Inflammatory macrophage (primary cell): ENCODE measurements around the gene MYL7.
A peak's percentile ranks its signal among the peaks of the same experiment; 100 is the strongest.
"Not testable (repeated sequence)": the region's sequence is repeated elsewhere in the genome, so short reads cannot be mapped to it uniquely, and the experiment has no call there.

ENCODE experiments used
- DNase-seq, 2 donors: peaks; one replicate each; pipeline ENCODE4 v3.0.0-alpha.2; 2020 to 2022

MYL7 gene

DNA sequence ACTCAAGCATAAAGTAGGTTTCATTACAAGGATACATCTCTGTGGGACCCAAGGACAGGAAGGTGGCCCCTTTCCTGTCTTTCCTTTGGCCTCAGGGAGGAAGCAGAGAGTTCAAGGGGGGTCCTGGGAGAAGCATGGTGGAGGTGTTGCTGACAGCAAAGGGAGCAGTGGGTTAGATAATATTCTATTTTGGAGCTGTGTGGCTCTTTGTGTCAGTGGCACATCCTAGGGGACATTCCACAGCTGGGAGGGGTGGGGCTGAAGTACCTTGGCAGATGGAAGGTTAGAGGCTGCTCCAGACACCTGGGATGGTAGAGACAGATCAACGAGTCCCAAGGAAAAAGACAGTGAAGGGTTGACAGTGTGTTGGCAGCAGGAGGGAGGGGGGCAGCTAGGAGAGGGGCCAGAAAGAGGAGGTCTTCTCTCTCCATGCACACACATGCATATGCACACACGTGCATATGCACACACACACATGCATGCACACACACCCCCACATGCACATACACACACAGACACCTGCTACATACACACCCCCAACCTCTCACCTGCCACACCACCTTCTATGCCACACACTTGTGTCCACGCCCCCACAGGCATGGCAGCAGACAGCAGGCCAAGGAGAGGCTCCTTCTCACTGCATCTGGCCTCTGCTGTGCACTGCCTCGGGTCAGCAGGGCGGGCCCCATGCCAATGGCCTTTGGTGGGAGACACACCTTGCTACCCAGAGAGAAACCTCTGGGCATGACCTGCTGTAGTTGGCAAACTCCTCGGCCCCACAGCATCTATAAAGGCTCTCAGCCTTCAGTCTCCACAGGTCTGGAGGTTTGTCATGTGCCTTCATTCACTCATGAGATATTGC, 12.2 kb downstream of the MYL7 start:
- DNase-seq, result no peak

DNA sequence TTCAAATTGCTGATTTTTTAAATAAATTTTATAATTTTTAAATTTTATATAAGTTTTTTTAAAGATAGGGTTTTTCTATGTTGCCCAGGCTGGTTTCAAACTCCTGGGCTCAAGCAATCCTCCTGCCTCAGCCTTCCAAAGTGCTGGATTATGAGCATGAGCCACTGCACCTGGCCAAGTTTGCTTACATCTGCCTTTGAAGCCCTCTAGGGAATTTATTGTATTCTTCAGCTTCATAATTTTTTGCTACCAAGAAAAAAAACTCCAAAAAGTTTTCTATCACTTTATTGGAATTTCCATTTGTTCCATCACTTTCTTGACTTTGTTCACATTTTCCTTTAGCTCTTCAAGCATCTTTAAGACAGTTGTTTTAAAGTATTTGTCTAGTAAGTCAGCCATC, 14.0 kb downstream of the MYL7 start:
- no peak for DNase-seq

DNA sequence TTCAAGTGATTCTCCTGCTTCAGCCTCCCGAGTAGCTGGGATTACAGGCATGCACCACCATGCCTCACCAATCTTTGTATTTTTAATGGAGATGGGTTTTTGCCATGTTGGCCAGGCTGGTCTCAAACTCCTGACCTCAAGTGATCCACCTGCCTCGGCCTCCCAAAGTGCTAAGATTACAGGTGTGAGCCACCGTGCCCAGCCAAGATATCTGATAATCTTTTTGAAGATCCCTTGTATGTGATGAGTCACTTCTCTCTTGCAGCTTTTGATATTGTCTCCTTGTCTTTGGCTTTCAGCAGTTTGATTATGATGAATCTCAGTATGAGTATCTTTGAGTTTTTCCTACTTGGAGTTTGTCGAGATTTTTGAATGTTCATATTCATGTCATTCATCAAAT, 14.6 kb downstream of the MYL7 start:
- DNase-seq, result not testable (repeated sequence)

DNA sequence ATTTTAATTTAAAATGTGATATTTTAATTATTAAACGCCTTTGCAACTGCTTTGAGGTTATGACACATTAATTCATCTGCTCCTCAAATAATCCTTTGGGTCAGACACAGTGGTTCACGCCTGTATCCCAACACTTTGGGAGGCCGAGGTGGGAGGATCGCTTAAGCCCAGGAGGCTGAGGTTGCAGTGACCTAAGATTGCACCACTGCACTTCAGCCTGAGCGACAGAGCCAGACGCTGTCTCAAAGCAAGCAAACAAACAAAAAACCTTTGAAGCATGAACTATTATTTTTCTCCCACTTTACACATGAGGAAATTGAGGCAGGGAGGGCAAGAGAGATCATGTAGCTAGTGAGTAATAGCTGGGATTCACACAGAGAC, 16.3 kb downstream of the MYL7 start:
- DNase-seq, result no peak

DNA sequence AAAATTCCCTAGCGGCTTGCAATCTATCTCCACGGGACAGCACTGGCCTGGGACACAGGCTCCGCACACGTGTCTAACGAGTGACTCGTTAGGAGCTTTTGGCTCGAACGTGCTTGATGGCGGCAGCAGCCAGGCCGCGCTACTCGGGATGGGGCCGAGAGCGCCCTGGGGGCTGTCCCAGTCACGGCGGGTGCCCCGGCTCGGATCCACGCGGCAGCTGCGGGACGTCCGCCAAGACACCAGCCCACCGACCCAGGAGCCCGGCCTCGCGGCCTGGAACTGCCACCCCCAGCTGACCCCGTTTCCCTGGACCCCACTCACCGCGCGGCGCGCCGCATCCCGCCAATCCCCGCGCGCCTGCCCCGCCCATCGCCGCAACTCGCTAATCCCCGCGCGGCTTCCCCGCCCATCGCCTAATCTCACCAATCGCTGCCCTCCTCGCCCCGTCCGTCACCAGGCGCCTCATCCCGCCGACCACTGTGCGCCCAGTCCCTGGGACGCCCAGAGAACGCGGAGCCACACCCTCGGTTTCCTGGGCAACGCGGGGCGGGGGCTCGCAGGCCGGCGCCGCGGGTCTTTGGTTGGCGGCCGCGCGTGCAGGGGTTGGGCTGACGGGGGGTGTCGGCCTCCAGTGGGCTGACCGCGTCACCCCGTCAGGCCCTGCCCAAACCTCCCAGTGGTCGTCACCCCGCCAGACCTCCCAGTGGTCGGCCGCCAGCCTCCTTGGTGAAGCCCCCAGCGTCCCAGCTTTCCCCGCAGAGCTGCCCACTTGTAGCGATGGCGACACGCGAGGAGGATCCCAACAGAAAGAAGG, 17.7 kb downstream of the MYL7 start, which contains the start of gene POLD2:
Gene POLD2, minus strand, starts transcription at position 359 of the 814 bp plus-strand sequence. CDS start 1,495 bp downstream, outside the sequence.
- DNase-seq, result peak; percentile 94 to 95

DNA sequence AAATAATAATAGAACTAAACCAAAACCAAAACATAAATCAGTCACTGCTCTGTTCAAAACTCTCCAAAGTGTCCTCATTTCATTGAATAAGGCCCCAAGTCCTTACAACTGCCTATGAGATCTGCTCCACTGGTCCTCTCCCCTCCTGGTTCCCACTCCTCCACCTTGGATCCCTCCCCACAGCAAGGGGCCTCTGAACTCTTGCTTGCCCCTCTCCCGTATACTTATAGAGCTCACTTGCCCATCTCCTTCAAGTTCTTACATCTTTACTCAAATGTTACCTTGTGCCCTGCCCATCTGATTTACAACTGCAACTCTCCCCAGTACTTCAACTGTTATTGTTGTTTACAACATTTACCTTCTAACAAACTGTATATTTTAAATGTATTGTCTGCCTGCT, 18.6 kb downstream of the MYL7 start:
- DNase-seq, result no peak

DNA sequence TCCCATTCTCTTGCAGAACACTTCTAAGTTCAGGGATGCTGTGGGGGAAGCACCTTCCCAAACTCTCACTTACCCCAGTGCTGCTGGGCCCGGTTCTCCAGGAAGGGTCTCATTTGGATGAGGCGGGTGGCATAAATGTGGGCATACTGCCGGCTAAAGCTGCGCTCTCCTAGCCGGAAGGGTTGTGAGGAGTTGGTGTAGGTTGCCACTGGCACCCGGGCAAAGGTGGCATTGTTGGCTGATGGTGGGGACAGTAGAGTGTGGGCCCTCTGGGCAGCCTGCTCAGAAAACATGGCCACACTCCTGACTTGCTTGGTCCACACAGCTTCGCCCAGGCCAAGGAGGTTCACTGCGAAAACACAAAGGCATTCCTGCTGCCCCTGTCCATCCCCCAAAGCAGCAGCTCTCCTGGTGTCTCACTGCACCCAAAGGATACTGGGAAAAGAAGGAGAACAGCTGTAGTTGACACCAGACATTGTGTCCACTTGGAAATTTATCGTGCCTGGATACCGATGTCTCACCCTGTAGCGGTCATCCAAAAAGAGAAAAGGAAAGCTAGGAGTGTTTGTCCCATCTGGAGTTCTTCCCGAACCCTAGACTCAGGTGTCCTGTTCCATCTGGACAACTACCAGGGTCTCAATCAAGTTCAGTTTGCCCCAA, 19.2 kb downstream of the MYL7 start:
- no peak for DNase-seq

DNA sequence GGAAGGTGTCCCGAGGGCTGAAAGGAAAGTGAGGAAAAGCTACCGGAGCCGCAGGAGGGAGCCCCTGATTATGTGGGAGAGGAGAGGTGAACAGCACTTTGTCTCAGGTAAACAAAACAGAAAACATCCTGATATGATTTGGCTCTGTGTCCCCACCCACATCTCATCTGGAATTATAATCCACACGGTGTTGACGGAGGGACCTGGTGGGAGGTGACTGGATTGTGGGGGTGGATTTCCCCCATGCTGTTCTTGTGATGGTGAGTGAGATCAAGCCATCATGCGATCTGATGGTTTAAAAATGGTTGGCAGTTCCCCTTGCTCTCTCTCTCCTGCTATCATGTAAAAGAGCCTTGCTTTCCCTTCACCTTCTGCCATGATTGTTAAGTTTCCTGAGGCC, 20.7 kb downstream of the MYL7 start:
- DNase-seq, result no peak

DNA sequence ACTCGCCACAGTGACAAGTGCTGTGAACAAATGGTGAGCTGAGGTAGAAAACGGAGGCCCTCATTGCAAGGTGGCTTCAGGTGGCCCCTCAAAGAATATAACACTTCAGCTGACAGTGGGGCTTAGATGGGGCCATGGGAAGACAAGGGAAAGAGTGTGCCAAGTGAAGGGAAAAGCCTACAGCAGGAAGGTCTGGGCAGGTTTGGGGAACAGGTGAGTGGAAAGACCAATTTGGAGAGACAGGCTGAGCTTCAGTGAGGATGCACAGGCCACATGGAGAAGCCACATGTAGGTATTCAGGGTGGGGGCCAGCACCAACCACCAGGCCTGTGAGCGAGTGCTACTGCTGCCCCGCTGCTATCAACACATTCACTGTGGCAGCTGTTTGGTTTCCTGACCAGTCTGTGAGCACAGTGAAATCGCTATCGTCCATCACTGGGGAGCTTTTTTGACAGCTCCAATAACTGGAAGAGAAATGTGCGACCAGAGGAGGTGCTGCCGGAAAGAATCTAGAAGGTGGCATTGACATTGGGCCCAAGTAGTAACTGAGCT, 21.2 kb downstream of the MYL7 start:
- DNase-seq, result no peak

DNA sequence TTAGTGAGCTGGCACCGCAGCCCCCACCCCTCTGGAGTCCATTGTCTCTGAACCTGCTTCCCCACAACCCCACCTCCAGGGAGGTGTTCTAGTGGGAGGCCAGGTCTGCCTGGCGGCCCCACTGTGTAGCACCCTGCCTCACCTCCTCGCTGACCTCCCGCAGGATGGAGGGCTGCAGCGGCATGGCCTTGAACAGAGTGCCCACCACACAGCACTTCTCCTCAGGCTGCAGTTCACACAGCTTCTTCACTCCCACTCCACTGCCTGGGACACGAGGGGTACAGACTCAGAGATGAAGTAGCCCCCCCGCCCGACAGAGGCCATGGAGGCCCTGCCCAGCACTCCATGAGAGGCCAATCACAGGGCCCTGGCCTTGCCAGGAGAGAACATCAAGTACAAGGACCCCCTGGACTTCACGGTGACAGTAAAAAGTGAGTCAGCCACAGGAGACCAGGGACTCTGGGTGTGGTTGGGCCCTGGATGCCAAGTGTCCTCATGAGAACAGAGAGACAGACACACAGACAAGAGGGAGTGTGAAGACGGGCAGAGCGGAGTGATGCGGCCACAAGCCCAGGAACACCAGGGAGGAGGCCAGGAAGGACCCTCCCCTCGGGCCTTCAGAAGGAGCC, 23.2 kb downstream of the MYL7 start:
- DNase-seq, result no peak

DNA sequence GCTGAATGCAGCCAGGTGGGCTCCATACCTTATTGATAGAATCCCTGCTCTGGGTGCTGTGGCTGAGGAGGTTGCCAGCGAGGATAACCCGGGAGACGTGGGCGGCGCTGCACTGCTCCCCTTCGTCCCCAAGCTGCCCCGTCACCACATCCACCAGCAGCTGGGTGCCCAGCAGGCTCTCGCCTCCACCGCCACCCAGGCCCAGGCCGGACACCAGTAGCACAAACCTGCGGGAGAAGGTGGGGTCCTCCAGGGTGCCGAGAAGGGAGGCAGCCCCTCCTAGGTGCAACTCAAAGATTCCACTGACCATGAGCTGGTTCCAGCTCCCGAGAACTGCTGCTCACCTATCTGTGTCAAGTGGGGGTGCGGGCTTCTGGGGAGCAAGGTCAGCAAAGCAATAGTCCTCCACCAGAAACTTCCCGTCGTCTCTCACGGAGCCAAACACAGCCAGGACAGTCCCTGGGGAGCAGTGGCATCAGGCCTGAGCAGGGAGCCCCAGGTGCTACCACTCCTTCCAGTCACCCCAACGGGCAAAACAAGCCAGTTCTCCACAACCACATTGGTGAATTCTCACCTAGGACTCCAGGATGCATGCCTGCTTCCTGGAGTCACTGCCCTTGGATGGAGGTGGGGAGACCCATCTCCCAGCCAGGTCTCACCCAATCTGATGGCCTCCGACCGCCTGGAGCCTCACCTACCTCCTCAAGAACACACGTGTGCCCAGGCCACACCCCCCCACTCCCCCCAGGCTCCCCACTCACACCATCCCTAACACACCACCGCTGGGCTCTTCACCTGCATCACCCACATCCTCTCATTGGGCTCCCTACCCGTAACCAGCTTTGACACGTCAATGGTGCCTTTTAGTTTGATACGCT, 24.1 kb downstream of the MYL7 start:
- no peak for DNase-seq

DNA sequence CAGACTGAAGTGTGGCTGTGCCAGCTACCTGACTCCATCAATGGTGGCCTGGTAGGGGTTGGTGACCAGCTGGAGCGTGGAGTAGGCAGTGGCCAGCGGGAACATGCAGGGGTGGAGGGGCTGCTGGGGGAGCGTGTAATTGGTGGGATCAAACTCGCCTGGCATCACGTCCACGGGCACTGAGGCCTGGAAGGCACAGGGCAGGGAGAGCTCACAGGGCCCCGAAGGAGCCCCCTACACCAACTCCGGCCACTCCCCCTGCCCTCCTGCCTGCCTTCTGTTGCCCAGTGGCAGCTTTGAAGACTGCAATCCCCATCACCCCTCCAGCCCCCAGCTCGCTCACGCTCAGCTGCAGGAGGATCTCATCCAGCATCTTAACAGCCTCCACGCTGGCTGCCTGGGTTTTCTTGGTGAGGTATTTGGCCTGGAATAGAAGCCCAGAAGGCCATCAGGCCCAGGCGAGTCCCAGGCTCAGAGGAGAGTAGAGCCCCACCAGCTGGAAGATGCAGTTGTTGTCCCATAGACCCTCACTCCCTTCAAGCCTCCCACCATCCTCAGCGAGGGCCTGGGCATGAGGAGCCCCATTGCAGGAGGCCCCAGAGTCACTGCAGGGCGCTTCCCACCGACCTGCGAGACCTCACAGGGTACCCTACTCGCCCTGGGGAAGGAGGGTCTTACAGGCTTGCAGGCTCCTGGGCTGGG, 24.9 kb downstream of the MYL7 start:
- DNase-seq, result no peak

DNA sequence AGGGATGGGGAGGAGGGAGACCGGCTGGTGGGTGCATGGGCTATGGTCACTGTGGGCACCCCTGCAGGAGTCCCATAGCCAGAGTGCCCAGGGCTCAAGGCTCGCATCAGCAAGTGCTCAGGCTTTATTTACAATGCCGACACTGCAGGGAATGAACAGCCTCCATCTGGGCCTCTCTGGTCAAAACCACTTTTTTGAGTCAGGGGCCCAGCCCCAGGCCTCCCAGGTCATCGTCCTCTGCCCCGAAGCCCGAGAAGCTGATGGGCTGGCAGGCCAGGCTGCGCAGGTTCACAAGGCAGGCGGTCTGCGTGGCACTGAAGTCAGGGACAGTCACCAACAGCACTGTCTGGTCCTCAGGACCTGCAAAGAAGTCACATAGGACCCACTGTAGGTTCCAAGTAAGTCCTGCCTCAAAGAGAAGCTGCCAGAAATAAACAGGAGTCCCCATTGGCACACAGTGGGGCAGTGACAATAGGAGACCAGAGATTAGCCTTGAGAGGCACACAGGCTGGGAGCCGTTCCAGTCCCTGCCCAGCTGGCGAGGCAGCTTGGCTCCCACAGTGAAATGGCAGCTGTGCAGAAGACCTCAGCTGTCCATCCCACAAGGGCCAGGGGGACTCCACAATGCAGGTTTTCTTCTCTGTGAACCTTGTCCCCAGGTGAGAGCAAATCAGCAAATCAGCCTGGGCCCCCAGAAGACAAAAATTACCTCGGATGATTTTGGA, 26.4 kb downstream of the MYL7 start:
- no peak for DNase-seq

DNA sequence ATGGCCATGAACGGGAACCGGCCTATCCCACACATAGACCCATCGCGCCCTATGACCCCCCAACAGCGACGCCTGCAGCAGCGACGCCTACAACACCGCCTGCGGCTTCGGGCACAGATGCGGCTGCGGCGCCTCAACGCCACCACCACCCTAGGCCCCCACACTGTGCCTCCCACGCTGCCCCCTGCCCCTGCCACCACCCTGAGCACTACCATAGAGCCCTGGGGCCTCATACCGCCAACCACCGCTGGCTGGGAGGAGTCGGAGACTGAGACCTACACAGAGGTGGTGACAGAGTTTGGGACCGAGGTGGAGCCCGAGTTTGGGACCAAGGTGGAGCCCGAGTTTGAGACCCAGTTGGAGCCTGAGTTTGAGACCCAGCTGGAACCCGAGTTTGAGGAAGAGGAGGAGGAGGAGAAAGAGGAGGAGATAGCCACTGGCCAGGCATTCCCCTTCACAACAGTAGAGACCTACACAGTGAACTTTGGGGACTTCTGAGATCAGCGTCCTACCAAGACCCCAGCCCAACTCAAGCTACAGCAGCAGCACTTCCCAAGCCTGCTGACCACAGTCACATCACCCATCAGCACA, 27.3 kb downstream of the MYL7 start:
- DNase-seq, result no peak

DNA sequence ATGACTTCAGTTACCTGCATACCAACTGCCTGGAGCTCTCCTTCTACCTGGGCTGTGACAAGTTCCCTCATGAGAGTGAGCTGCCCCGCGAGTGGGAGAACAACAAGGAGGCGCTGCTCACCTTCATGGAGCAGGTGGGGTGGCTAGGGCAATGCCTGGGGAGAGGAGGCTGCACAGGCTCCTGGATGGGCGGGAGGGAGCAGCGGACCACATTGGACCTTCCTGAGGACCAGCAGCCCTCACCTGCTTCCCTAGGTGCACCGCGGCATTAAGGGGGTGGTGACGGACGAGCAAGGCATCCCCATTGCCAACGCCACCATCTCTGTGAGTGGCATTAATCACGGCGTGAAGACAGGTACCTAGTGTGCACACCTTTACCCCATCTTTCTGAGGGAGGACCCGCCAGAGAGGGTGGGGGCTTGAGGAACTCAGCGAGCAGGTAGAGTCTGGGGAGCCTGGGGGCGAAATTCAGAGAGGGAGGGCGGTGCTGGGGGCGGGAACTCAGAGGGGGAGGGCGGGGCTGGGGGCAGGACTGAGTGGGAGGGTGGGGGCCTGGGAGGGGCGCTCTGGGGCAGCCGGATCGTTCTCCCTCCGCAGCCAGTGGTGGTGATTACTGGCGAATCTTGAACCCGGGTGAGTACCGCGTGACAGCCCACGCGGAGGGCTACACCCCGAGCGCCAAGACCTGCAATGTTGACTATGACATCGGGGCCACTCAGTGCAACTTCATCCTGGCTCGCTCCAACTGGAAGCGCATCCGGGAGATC, 28.0 kb downstream of the MYL7 start:
- DNase-seq, result no peak

DNA sequence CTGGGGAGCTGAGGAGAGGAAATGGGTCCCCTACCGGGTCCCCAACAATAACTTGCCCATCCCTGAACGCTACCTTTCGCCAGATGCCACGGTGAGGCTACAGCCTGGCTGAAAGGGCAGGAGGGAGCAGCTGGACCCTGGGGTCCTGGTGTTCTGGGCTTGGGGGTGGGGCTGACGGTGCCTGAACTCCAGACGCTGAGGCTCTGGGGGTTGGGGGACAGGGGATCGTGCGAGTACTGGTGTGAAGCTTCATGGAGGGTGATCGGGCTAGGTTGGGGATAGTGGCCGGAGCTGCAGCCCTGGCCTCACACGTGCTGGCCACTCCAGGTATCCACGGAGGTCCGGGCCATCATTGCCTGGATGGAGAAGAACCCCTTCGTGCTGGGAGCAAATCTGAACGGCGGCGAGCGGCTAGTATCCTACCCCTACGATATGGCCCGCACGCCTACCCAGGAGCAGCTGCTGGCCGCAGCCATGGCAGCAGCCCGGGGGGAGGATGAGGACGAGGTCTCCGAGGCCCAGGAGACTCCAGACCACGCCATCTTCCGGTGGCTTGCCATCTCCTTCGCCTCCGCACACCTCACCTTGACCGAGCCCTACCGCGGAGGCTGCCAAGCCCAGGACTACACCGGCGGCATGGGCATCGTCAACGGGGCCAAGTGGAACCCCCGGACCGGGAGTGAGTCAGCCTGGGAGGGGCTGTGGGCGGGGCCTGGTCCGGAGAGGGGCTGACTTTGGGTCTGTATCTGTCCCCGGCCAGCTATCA, 28.7 kb downstream of the MYL7 start:
- no peak for DNase-seq

DNA sequence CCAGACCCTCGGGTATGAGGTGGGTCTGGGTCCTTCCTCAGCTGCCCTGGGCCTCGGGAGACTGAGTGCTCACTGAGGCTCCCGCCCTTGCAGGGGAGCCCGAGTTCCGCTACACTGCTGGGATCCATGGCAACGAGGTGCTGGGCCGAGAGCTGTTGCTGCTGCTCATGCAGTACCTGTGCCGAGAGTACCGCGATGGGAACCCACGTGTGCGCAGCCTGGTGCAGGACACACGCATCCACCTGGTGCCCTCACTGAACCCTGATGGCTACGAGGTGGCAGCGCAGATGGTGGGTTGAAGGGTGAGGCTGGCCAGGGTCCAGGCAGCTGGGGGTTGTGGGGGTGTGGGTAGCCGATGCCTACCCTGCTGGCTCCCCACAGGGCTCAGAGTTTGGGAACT, 29.4 kb downstream of the MYL7 start:
- no peak for DNase-seq
